IMR-90 (cell line): ENCODE data around the gene NLGN1. TPM values are rescaled to one million over a fixed set of nuclear protein-coding genes. Genes with fewer than 3 reads are reported as not detected.

Experiments used
- ATAC-seq: fragments of 200-7000 bp; cut with Tn5 transposase; 2 replicates; pipeline ENCODE4 v1.9.1; 2020; ENCODE audit warnings: low read depth, mild to moderate bottlenecking, moderate library complexity
- BruUV-seq: library from RNA; stranded (reverse); fragments of 400-500 nt; replicated peaks from 2 replicates; lab custom pipeline; 2021; lab: Mats Ljungman, UMichigan
- CTCF ChIA-PET: fragments of 300-600 bp; formaldehyde crosslinking; extraction: SDS; loops from one replicate; lab custom pipeline; 2021; ENCODE audit warnings: antibody characterized with exemption; lab: Yijun Ruan, JAX
- POLR2A ChIA-PET: fragments of 300-600 bp; sonication (Branson Sonifier 250); formaldehyde crosslinking; loops from one replicate; lab custom pipeline; 2022; ENCODE audit warnings: antibody characterized with exemption; ENCODE audit not compliant: unreplicated experiment; lab: Charles Lee
- DNase-seq: peaks from one replicate; pipeline ENCODE4 v3.0.0; 2013
- H2AFZ ChIP-seq: replicated peaks from 2 replicates; pipeline ENCODE3; 2013; ENCODE audit warnings: low read length, mild to moderate bottlenecking; ENCODE audit not compliant: poor library complexity
- H2AK5ac ChIP-seq: 2 replicates; pipeline ENCODE4 v1.6.1; 2013; ENCODE audit warnings: low read depth, low read length, inconsistent platforms
- H2AK9ac ChIP-seq: replicated peaks from 2 replicates; pipeline ENCODE3; 2013; ENCODE audit warnings: mild to moderate bottlenecking, low read depth, low read length, moderate library complexity; ENCODE audit not compliant: poor library complexity
- H2BK120ac ChIP-seq: 2 replicates; pipeline ENCODE4 v1.6.1; 2013; ENCODE audit warnings: low read depth, low read length, inconsistent platforms
- H2BK15ac ChIP-seq: 3 replicates; pipeline ENCODE4 v1.6.1; 2013; ENCODE audit warnings: low read depth, low read length, inconsistent platforms
- H2BK20ac ChIP-seq: 2 replicates; pipeline ENCODE4 v1.6.1; 2013; ENCODE audit warnings: low read depth, mild to moderate bottlenecking, inconsistent platforms, low read length, moderate library complexity
- H2BK5ac ChIP-seq: 2 replicates; pipeline ENCODE4 v1.6.1; 2013; ENCODE audit warnings: mild to moderate bottlenecking, low read depth, low read length, inconsistent platforms; ENCODE audit not compliant: poor library complexity, severe bottlenecking
- H3K14ac ChIP-seq: replicated peaks from 2 replicates; pipeline ENCODE4 v1.6.1; 2013; ENCODE audit warnings: low read depth, low read length, inconsistent platforms
- H3K18ac ChIP-seq: 2 replicates; pipeline ENCODE4 v1.6.1; 2013; ENCODE audit warnings: low read depth, low read length, control low read depth
- H3K23ac ChIP-seq: 2 replicates; pipeline ENCODE4 v1.6.1; 2013; ENCODE audit warnings: low read depth, low read length, inconsistent platforms
- H3K27ac ChIP-seq: 2 replicates; pipeline ENCODE4 v1.5.1; 2013; ENCODE audit warnings: mild to moderate bottlenecking, control low read depth, low read length; ENCODE audit not compliant: insufficient read depth
- H3K27me3 ChIP-seq: 2 replicates; pipeline ENCODE4 v1.6.1; 2013; ENCODE audit warnings: low read length; ENCODE audit not compliant: control insufficient read depth, insufficient read depth
- H3K36me3 ChIP-seq: 2 replicates; pipeline ENCODE4 v1.6.1; 2013; ENCODE audit warnings: low read length, mixed read lengths; ENCODE audit not compliant: control insufficient read depth, insufficient read depth
- H3K4ac ChIP-seq: 2 replicates; pipeline ENCODE4 v1.6.1; 2013; ENCODE audit warnings: low read depth, low read length, inconsistent platforms
- H3K4me1 ChIP-seq: 2 replicates; pipeline ENCODE4 v1.6.1; 2013; ENCODE audit warnings: low read length, mixed read lengths; ENCODE audit not compliant: control insufficient read depth, insufficient read depth
- H3K4me2 ChIP-seq: 2 replicates; pipeline ENCODE4 v1.6.1; 2013; ENCODE audit warnings: low read depth, mild to moderate bottlenecking, control low read depth, low read length, moderate library complexity
- H3K4me3 ChIP-seq: 2 replicates; pipeline ENCODE4 v1.5.1; 2013; ENCODE audit warnings: low read depth, mild to moderate bottlenecking, control low read depth, low read length, moderate library complexity; ENCODE audit not compliant: insufficient read depth
- H3K56ac ChIP-seq: 2 replicates; pipeline ENCODE4 v1.6.1; 2013; ENCODE audit warnings: low read length, inconsistent platforms; ENCODE audit not compliant: insufficient read depth; ENCODE audit errors: extremely low read depth
- H3K79me1 ChIP-seq, 2 experiments: 2 replicates each; pipeline ENCODE4 v1.6.1; 2013; ENCODE audit warnings: low read length in 2 of 2, inconsistent platforms in 1 of 2, low read depth in 1 of 2
- H3K9ac ChIP-seq: 2 replicates; pipeline ENCODE4 v1.6.1; 2013; ENCODE audit warnings: low read depth, low read length, control low read depth
- H3K9me1 ChIP-seq: 2 replicates; pipeline ENCODE4 v1.6.1; 2013; ENCODE audit warnings: low read length, inconsistent platforms; ENCODE audit not compliant: insufficient read depth
- H3K9me3 ChIP-seq: 2 replicates; pipeline ENCODE4 v1.6.1; 2013; ENCODE audit warnings: low read length; ENCODE audit not compliant: control insufficient read depth, insufficient read depth
- H4K20me1 ChIP-seq: 2 replicates; pipeline ENCODE4 v1.6.1; 2013; ENCODE audit warnings: low read length, inconsistent platforms; ENCODE audit not compliant: insufficient read depth
- H4K5ac ChIP-seq: 2 replicates; pipeline ENCODE4 v1.6.1; 2013; ENCODE audit warnings: mild to moderate bottlenecking, low read depth, low read length, control low read depth
- H4K8ac ChIP-seq, 2 experiments: 2 replicates each; pipeline ENCODE4 v1.6.1; 2013; ENCODE audit warnings: low read depth in 2 of 2, low read length in 2 of 2, control low read depth in 1 of 2, inconsistent platforms in 1 of 2
- H4K91ac ChIP-seq: 2 replicates; pipeline ENCODE4 v1.6.1; 2013; ENCODE audit warnings: low read depth, low read length, inconsistent platforms; ENCODE audit not compliant: insufficient read depth
- MXI1 ChIP-seq: IDR thresholded peaks from 2 replicates; pipeline ENCODE4 v1.6.1; 2012; ENCODE audit warnings: low read depth, mild to moderate bottlenecking, low read length, moderate library complexity, borderline replicate concordance
- RAD21 ChIP-seq: IDR thresholded peaks from 2 replicates; pipeline ENCODE4 v1.6.1; 2012; ENCODE audit warnings: low read length, improper control_type of control experiment
- RFX5 ChIP-seq: IDR thresholded peaks from 2 replicates; pipeline ENCODE4 v1.8.0; 2012; ENCODE audit warnings: low read depth, mild to moderate bottlenecking, low read length, moderate library complexity
- WGBS, 2 experiments: methylation state at CpG; one replicate each; pipeline versions ENCODE4 v1.1.5 to v1.1.7; 2013; ENCODE audit warnings: missing lambda C conversion rate in 2 of 2; ENCODE audit not compliant: insufficient read length in 1 of 2; ENCODE audit errors: extremely low coverage in 2 of 2; 5-methylcytosine and 5-hydroxymethylcytosine counted together
- dilution Hi-C: fragments of 300-500 bp; cut with HindIII; formaldehyde crosslinking; loops from one replicate; pipeline ENCODE4 v1.14.3; 2018; ENCODE audit warnings: low sequenced_read_pairs; ENCODE audit not compliant: unreplicated experiment
- in situ Hi-C: fragments of 300-500 bp; cut with MboI; formaldehyde crosslinking; loops from 3 replicates; pipeline ENCODE4 v1.14.3; 2019; ENCODE audit warnings: low sequenced_read_pairs, inconsistent platforms, mixed read lengths
- intact Hi-C: fragments of 100-400 bp; cut with micrococcal nuclease; formaldehyde crosslinking; loops from 2 replicates; pipeline ENCODE4 v1.10.0; 2022
- polyA plus RNA-seq, 3 experiments: library from polyadenylated mRNA; depleted of rRNA; stranded (reverse); fragments of >200 nt; gene quantifications; 2 replicates each; pipeline ENCODE4 v1.2.3, GENCODE V29; 2012; ENCODE audit warnings: low replicate concordance in 1 of 3
- total RNA-seq: library from RNA; depleted of rRNA; stranded (reverse); fragments of >200 nt; gene quantifications from 2 replicates; pipeline ENCODE4 v1.2.3, GENCODE V29; 2012
- TF ChIP-seq, protein P1 (sequence below): conservative IDR thresholded peaks from 2 replicates; pipeline ENCODE4 v1.5.1; 2012; ENCODE audit warnings: mild to moderate bottlenecking, low read depth, low read length, improper control_type of control experiment
- TF ChIP-seq, protein P2 (sequence below): fragments of 150-350 bp; IDR thresholded peaks from 2 replicates; pipeline ENCODE4 v1.6.1; 2017; ENCODE audit warnings: mild to moderate bottlenecking, antibody characterized with exemption, low read length, low read depth

The NLGN1 gene
- total and polyA plus RNA-seq, 2 of the 4 experiments (the other 2 are of a cell fraction), result 1.8 to 12.5 TPM

DNA sequence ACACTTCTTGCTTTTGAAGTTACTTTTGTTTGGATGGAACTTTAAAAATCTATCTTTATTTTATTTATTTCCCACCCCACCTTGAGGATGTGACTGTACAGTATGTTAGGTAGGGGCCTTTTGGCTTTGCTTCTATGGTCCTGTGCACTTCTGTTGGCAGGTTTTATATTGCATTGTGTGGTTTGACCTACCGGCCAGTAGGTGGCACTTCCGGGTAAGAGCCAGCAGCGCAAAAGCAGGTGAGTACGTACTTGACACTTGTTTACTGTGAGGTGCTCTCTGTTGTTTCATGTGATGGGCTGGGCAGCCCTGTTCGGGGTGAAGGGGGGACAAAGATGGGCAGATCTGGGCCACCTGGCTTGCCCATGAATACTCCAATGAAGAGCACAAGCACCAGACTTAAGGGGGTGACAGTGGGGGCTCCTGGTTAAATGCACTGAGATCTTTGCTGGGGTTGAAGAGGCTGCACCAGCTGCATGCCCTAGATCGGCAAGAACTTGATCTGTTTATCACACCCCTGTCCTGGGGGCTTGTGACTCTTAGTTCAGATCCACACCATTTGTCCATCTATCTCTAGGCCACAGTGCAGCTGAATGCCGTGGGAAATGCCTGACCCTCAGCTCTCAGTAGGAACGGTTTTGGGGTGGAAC is 131.6 kb downstream of the NLGN1 start:
- ChIA-PET CTCF (interaction anchor here (1.0 kb wide), 1 partner anchor 12 kb away, joined by 4 read pairs; no protein-coding TSS in a partner anchor), POLR2A (no interaction called here)
- Histone ChIP-seq H3K36me3 (no peaks in the 10 kb centered on the region), H3K56ac (no peak overlapping the region), H3K4me3 (no peak overlapping the region), H3K4me2 (no peak overlapping the region), H4K20me1 (no peaks in the 10 kb centered on the region), H3K4ac (no peak overlapping the region), H2AK9ac (no peak overlapping the region), H2AK5ac (no peak overlapping the region), H3K9me1 (no peaks in the 10 kb centered on the region), H3K23ac (no peak overlapping the region), H3K18ac (no peak overlapping the region), H3K27ac (no peak overlapping the region), H2BK5ac (no peak overlapping the region), H3K14ac (no peak overlapping the region), H4K5ac (no peak overlapping the region), H2AFZ (peak overlapping the region; percentile 63), H3K27me3 (no peaks in the 10 kb centered on the region), H4K91ac (no peak overlapping the region), H3K9me3 (no peaks in the 10 kb centered on the region), H4K8ac (no peak overlapping the region), H3K4me1 (no peaks in the 10 kb centered on the region), H2BK15ac (no peak overlapping the region), H3K79me1 (no peaks in the 10 kb centered on the region), H2BK20ac (no peak overlapping the region), H3K9ac (no peak overlapping the region), H2BK120ac (no peak overlapping the region)
- no peak for ATAC-seq
- no CpG with 5 or more reads among the region's 8 CpGs for whole genome bisulfite sequencing, 2 experiments
- DNase-seq, result peak; percentile 4
- dilution Hi-C loops (no loop called here), intact Hi-C loops (no loop called here), in situ Hi-C loops (no loop called here)
- no TSS peak for BruUV-seq
- TF ChIP-seq, protein P1, sequence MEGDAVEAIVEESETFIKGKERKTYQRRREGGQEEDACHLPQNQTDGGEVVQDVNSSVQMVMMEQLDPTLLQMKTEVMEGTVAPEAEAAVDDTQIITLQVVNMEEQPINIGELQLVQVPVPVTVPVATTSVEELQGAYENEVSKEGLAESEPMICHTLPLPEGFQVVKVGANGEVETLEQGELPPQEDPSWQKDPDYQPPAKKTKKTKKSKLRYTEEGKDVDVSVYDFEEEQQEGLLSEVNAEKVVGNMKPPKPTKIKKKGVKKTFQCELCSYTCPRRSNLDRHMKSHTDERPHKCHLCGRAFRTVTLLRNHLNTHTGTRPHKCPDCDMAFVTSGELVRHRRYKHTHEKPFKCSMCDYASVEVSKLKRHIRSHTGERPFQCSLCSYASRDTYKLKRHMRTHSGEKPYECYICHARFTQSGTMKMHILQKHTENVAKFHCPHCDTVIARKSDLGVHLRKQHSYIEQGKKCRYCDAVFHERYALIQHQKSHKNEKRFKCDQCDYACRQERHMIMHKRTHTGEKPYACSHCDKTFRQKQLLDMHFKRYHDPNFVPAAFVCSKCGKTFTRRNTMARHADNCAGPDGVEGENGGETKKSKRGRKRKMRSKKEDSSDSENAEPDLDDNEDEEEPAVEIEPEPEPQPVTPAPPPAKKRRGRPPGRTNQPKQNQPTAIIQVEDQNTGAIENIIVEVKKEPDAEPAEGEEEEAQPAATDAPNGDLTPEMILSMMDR, result peak; percentile 22; the same call in 1 of the 2 replicates
- peak; percentile 14; the same call in 1 of the 2 replicates for TF ChIP-seq RAD21
- no peak for TF ChIP-seq RFX5
- TF ChIP-seq, protein P2, sequence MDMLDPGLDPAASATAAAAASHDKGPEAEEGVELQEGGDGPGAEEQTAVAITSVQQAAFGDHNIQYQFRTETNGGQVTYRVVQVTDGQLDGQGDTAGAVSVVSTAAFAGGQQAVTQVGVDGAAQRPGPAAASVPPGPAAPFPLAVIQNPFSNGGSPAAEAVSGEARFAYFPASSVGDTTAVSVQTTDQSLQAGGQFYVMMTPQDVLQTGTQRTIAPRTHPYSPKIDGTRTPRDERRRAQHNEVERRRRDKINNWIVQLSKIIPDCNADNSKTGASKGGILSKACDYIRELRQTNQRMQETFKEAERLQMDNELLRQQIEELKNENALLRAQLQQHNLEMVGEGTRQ, result no peak
- TF ChIP-seq MXI1, result no peak
